IMR-90 (cell line): ENCODE results near the gene TNIP2. TPM values are rescaled to one million over a fixed set of nuclear protein-coding genes. Genes with fewer than 3 reads are reported as not detected.

Source experiments
- ATAC-seq: fragments of 200-7000 bp; cut with Tn5 transposase; 2 replicates; pipeline ENCODE4 v1.9.1; 2020; ENCODE audit warnings: low read depth, mild to moderate bottlenecking, moderate library complexity
- BruUV-seq: library from RNA; stranded (reverse); fragments of 400-500 nt; replicated peaks from 2 replicates; lab custom pipeline; 2021; lab: Mats Ljungman, UMichigan
- CTCF ChIA-PET: fragments of 300-600 bp; formaldehyde crosslinking; extraction: SDS; loops from one replicate; lab custom pipeline; 2021; ENCODE audit warnings: antibody characterized with exemption; lab: Yijun Ruan, JAX
- POLR2A ChIA-PET: fragments of 300-600 bp; sonication (Branson Sonifier 250); formaldehyde crosslinking; loops from one replicate; lab custom pipeline; 2022; ENCODE audit warnings: antibody characterized with exemption; ENCODE audit not compliant: unreplicated experiment; lab: Charles Lee
- DNase-seq: peaks from one replicate; pipeline ENCODE4 v3.0.0; 2013
- H2AFZ ChIP-seq: replicated peaks from 2 replicates; pipeline ENCODE3; 2013; ENCODE audit warnings: low read length, mild to moderate bottlenecking; ENCODE audit not compliant: poor library complexity
- H2AK5ac ChIP-seq: 2 replicates; pipeline ENCODE4 v1.6.1; 2013; ENCODE audit warnings: low read depth, low read length, inconsistent platforms
- H2AK9ac ChIP-seq: replicated peaks from 2 replicates; pipeline ENCODE3; 2013; ENCODE audit warnings: mild to moderate bottlenecking, low read depth, low read length, moderate library complexity; ENCODE audit not compliant: poor library complexity
- H2BK120ac ChIP-seq: 2 replicates; pipeline ENCODE4 v1.6.1; 2013; ENCODE audit warnings: low read depth, low read length, inconsistent platforms
- H2BK15ac ChIP-seq: 3 replicates; pipeline ENCODE4 v1.6.1; 2013; ENCODE audit warnings: low read depth, low read length, inconsistent platforms
- H2BK20ac ChIP-seq: 2 replicates; pipeline ENCODE4 v1.6.1; 2013; ENCODE audit warnings: low read depth, mild to moderate bottlenecking, inconsistent platforms, low read length, moderate library complexity
- H2BK5ac ChIP-seq: 2 replicates; pipeline ENCODE4 v1.6.1; 2013; ENCODE audit warnings: mild to moderate bottlenecking, low read depth, low read length, inconsistent platforms; ENCODE audit not compliant: poor library complexity, severe bottlenecking
- H3K14ac ChIP-seq: replicated peaks from 2 replicates; pipeline ENCODE4 v1.6.1; 2013; ENCODE audit warnings: low read depth, low read length, inconsistent platforms
- H3K18ac ChIP-seq: 2 replicates; pipeline ENCODE4 v1.6.1; 2013; ENCODE audit warnings: low read depth, low read length, control low read depth
- H3K23ac ChIP-seq: 2 replicates; pipeline ENCODE4 v1.6.1; 2013; ENCODE audit warnings: low read depth, low read length, inconsistent platforms
- H3K27ac ChIP-seq: 2 replicates; pipeline ENCODE4 v1.5.1; 2013; ENCODE audit warnings: mild to moderate bottlenecking, control low read depth, low read length; ENCODE audit not compliant: insufficient read depth
- H3K27me3 ChIP-seq: 2 replicates; pipeline ENCODE4 v1.6.1; 2013; ENCODE audit warnings: low read length; ENCODE audit not compliant: control insufficient read depth, insufficient read depth
- H3K36me3 ChIP-seq: 2 replicates; pipeline ENCODE4 v1.6.1; 2013; ENCODE audit warnings: low read length, mixed read lengths; ENCODE audit not compliant: control insufficient read depth, insufficient read depth
- H3K4ac ChIP-seq: 2 replicates; pipeline ENCODE4 v1.6.1; 2013; ENCODE audit warnings: low read depth, low read length, inconsistent platforms
- H3K4me1 ChIP-seq: 2 replicates; pipeline ENCODE4 v1.6.1; 2013; ENCODE audit warnings: low read length, mixed read lengths; ENCODE audit not compliant: control insufficient read depth, insufficient read depth
- H3K4me2 ChIP-seq: 2 replicates; pipeline ENCODE4 v1.6.1; 2013; ENCODE audit warnings: low read depth, mild to moderate bottlenecking, control low read depth, low read length, moderate library complexity
- H3K4me3 ChIP-seq: 2 replicates; pipeline ENCODE4 v1.5.1; 2013; ENCODE audit warnings: low read depth, mild to moderate bottlenecking, control low read depth, low read length, moderate library complexity; ENCODE audit not compliant: insufficient read depth
- H3K56ac ChIP-seq: 2 replicates; pipeline ENCODE4 v1.6.1; 2013; ENCODE audit warnings: low read length, inconsistent platforms; ENCODE audit not compliant: insufficient read depth; ENCODE audit errors: extremely low read depth
- H3K79me1 ChIP-seq, 2 experiments: 2 replicates each; pipeline ENCODE4 v1.6.1; 2013; ENCODE audit warnings: low read length in 2 of 2, inconsistent platforms in 1 of 2, low read depth in 1 of 2
- H3K9ac ChIP-seq: 2 replicates; pipeline ENCODE4 v1.6.1; 2013; ENCODE audit warnings: low read depth, low read length, control low read depth
- H3K9me1 ChIP-seq: 2 replicates; pipeline ENCODE4 v1.6.1; 2013; ENCODE audit warnings: low read length, inconsistent platforms; ENCODE audit not compliant: insufficient read depth
- H3K9me3 ChIP-seq: 2 replicates; pipeline ENCODE4 v1.6.1; 2013; ENCODE audit warnings: low read length; ENCODE audit not compliant: control insufficient read depth, insufficient read depth
- H4K20me1 ChIP-seq: 2 replicates; pipeline ENCODE4 v1.6.1; 2013; ENCODE audit warnings: low read length, inconsistent platforms; ENCODE audit not compliant: insufficient read depth
- H4K5ac ChIP-seq: 2 replicates; pipeline ENCODE4 v1.6.1; 2013; ENCODE audit warnings: mild to moderate bottlenecking, low read depth, low read length, control low read depth
- H4K8ac ChIP-seq, 2 experiments: 2 replicates each; pipeline ENCODE4 v1.6.1; 2013; ENCODE audit warnings: low read depth in 2 of 2, low read length in 2 of 2, control low read depth in 1 of 2, inconsistent platforms in 1 of 2
- H4K91ac ChIP-seq: 2 replicates; pipeline ENCODE4 v1.6.1; 2013; ENCODE audit warnings: low read depth, low read length, inconsistent platforms; ENCODE audit not compliant: insufficient read depth
- CHD1 ChIP-seq: IDR thresholded peaks from 2 replicates; pipeline ENCODE4 v1.6.1; 2012; ENCODE audit warnings: low read depth, low read length, improper control_type of control experiment
- NFE2L2 ChIP-seq: fragments of 150-350 bp; IDR thresholded peaks from 2 replicates; pipeline ENCODE4 v1.6.1; 2016; ENCODE audit warnings: low read depth, mild to moderate bottlenecking, low read length
- RCOR1 ChIP-seq: IDR thresholded peaks from 2 replicates; pipeline ENCODE4 v1.6.1; 2012; ENCODE audit warnings: mild to moderate bottlenecking, low read length, improper control_type of control experiment; ENCODE audit not compliant: insufficient replicate concordance
- USF2 ChIP-seq: fragments of 150-350 bp; IDR thresholded peaks from 2 replicates; pipeline ENCODE4 v1.6.1; 2017; ENCODE audit warnings: mild to moderate bottlenecking, antibody characterized with exemption, low read length, low read depth
- WGBS, 2 experiments: methylation state at CpG; one replicate each; pipeline versions ENCODE4 v1.1.5 to v1.1.7; 2013; ENCODE audit warnings: missing lambda C conversion rate in 2 of 2; ENCODE audit not compliant: insufficient read length in 1 of 2; ENCODE audit errors: extremely low coverage in 2 of 2; 5-methylcytosine and 5-hydroxymethylcytosine counted together
- dilution Hi-C: fragments of 300-500 bp; cut with HindIII; formaldehyde crosslinking; loops from one replicate; pipeline ENCODE4 v1.14.3; 2018; ENCODE audit warnings: low sequenced_read_pairs; ENCODE audit not compliant: unreplicated experiment
- in situ Hi-C: fragments of 300-500 bp; cut with MboI; formaldehyde crosslinking; loops from 3 replicates; pipeline ENCODE4 v1.14.3; 2019; ENCODE audit warnings: low sequenced_read_pairs, inconsistent platforms, mixed read lengths
- intact Hi-C: fragments of 100-400 bp; cut with micrococcal nuclease; formaldehyde crosslinking; loops from 2 replicates; pipeline ENCODE4 v1.10.0; 2022
- polyA plus RNA-seq, 3 experiments: library from polyadenylated mRNA; depleted of rRNA; stranded (reverse); fragments of >200 nt; gene quantifications; 2 replicates each; pipeline ENCODE4 v1.2.3, GENCODE V29; 2012; ENCODE audit warnings: low replicate concordance in 1 of 3
- total RNA-seq: library from RNA; depleted of rRNA; stranded (reverse); fragments of >200 nt; gene quantifications from 2 replicates; pipeline ENCODE4 v1.2.3, GENCODE V29; 2012

TNIP2 gene
- total and polyA plus RNA-seq, 2 of the 4 experiments (the other 2 are of a cell fraction): 33.3 to 38.5 TPM

- peaks cover 7% of the 10 kb centered on the region; the same call in 1 of the 2 replicates for H3K9me1 ChIP-seq
- H4K20me1 ChIP-seq: peaks cover 3% of the 10 kb centered on the region; the same call in 1 of the 2 replicates
- H4K8ac ChIP-seq: no peak overlapping the region
- in situ Hi-C loops: no loop called here
- no TSS peak for BruUV-seq
- dilution Hi-C loops: no loop called here
- no peak overlapping the region for H4K5ac ChIP-seq
- no peaks in the 10 kb centered on the region for H3K27me3 ChIP-seq
- intact Hi-C loops: no loop called here
- H2BK5ac ChIP-seq: no peak overlapping the region
- H3K9me3 ChIP-seq: no peaks in the 10 kb centered on the region
- no peak overlapping the region for H3K18ac ChIP-seq
- peaks cover 72% of the 10 kb centered on the region for H3K36me3 ChIP-seq
- H3K4ac ChIP-seq: no peak overlapping the region
- no CpG with 5 or more reads among the region's 1 CpG for WGBS, 2 experiments
- no peaks in the 10 kb centered on the region for H3K4me1 ChIP-seq
- peaks cover 16 to 33% of the 10 kb centered on the region in 2 experiments; a peak in 3 of 4 replicates for H3K79me1 ChIP-seq
- no peak overlapping the region for H3K9ac ChIP-seq
- DNase-seq: no peak
- H3K23ac ChIP-seq: no peak overlapping the region
- no peak overlapping the region for H2AFZ ChIP-seq
- H4K91ac ChIP-seq: no peak overlapping the region
- no peak overlapping the region for H3K14ac ChIP-seq
- no peak overlapping the region for H3K4me3 ChIP-seq
- no peak overlapping the region for H2AK5ac ChIP-seq
- ATAC-seq: no peak
- no peak overlapping the region for H3K27ac ChIP-seq
- ChIA-PET POLR2A (interaction anchor here (0.5 kb wide), 1 partner anchor 86 kb away, joined by 5 read pairs; no protein-coding TSS in a partner anchor), CTCF (no interaction called here)
- no peak for TF ChIP-seq RCOR1
- no peak for TF ChIP-seq NFE2L2
- TF ChIP-seq CHD1: no peak
- TF ChIP-seq USF2: no peak
- H3K56ac ChIP-seq: no peak overlapping the region
- no peak overlapping the region for H2BK120ac ChIP-seq
- no peak overlapping the region for H3K4me2 ChIP-seq
- no peak overlapping the region for H2AK9ac ChIP-seq
- no peak overlapping the region for H2BK20ac ChIP-seq
- H2BK15ac ChIP-seq: no peak overlapping the region
These were observed 57.6 kb downstream of the TNIP2 start for GRCh38 chr4:2698504-2698903.
